DOHH2 (cell line): ENCODE data around the gene NOL3.

ENCODE experiments used
- CTCF ChIP-seq: fragments of 200-600 bp; sonication (generic); IDR thresholded peaks from one replicate; pipeline ENCODE4 v1.5.1; 2014; ENCODE audit warnings: antibody characterized with exemption, mild to moderate bottlenecking, low read depth, low read length; ENCODE audit not compliant: poor library complexity, severe bottlenecking
- EZH2phosphoT487 ChIP-seq: fragments of 200-600 bp; sonication (generic); IDR thresholded peaks from 2 replicates; pipeline ENCODE4 v1.6.1; 2017; ENCODE audit warnings: borderline replicate concordance, mild to moderate bottlenecking, antibody characterized with exemption, low read length, moderate library complexity, mixed read lengths

- TF ChIP-seq CTCF, result peak; percentile 85
- no peak for TF ChIP-seq EZH2phosphoT487
Measured at GRCh38 chr16:67184995-67185650, 14.8 kb downstream of the NOL3 start.
